Peyer's patch (tissue), 4 donors: Measurements from ENCODE around the gene FAM200B. TPM values are rescaled to one million over a fixed set of nuclear protein-coding genes. Genes with fewer than 3 reads are reported as not detected.
A peak's percentile ranks its signal among the peaks of the same experiment; 100 is the strongest.

Source experiments
- DNase-seq, 3 donors: peaks; one replicate each; pipeline ENCODE4 v3.0.0-alpha.2; 2017 to 2019
- H3K27ac ChIP-seq, 4 donors: fragments of 200-600 bp; sonication (generic); one replicate each; pipeline ENCODE4 v1.5.1; 2016 to 2019
- H3K27me3 ChIP-seq, 2 donors: fragments of 200-600 bp; sonication (generic); one replicate each; pipeline ENCODE4 v1.5.1; 2019
- H3K36me3 ChIP-seq, 3 donors: fragments of 200-600 bp; sonication (generic); one replicate each; pipeline ENCODE4 v1.5.1; 2016 to 2019
- H3K4me1 ChIP-seq, 4 donors: fragments of 200-600 bp; sonication (generic); one replicate each; pipeline ENCODE4 v1.5.1; 2016 to 2019
- H3K4me3 ChIP-seq, 4 donors: fragments of 200-600 bp; sonication (generic); 1 replicate in 3 of 4; 2 replicates in 1 of 4; pipeline ENCODE4 v1.5.1; 2016 to 2019; ENCODE audit warnings: mild to moderate bottlenecking in 1 of 4
- H3K9me3 ChIP-seq, 4 donors: fragments of 200-600 bp; sonication (generic); one replicate each; pipeline ENCODE4 v1.5.1; 2016 to 2019; ENCODE audit warnings: mild to moderate bottlenecking in 1 of 4
- CTCF ChIP-seq, 6 experiments: fragments of 450-650 bp in 4 of 6; fragments of 200-600 bp in 2 of 6; sonication (generic) in 1 of 6; IDR thresholded peaks; one replicate each; pipeline ENCODE4 v1.5.1; 2017 to 2019; ENCODE audit warnings: antibody characterized with exemption in 6 of 6, mild to moderate bottlenecking in 3 of 6, moderate library complexity in 1 of 6
- POLR2A ChIP-seq, 2 donors: fragments of 450-650 bp; IDR thresholded peaks; one replicate each; pipeline ENCODE4 v1.5.1; 2017; ENCODE audit warnings: antibody characterized with exemption in 2 of 2, mild to moderate bottlenecking in 2 of 2, moderate library complexity in 2 of 2
- total RNA-seq, 4 donors: library from RNA; depleted of rRNA; stranded (reverse); fragments of >200 nt; gene quantifications; one replicate each; pipeline ENCODE4 v1.1.0, GENCODE V29; 2016

Gene FAM200B
- total RNA-seq, 4 donors from 2014 or later, result 15.1 to 59.4 (median 33.9) TPM

GRCh38 chr4:15651676-15652075 is 30.0 kb upstream of the FAM200B start:
- Histone ChIP-seq H3K4me1 (peaks cover 4 to 42% (median 13%) of the 10 kb centered on the region in 4 donors), H3K4me3 (no peak overlapping the region), H3K27me3 (no peaks in the 10 kb centered on the region), H3K36me3 (no peaks in the 10 kb centered on the region), H3K9me3 (no peaks in the 10 kb centered on the region), H3K27ac (peak overlapping the region in 1 of 4 donors; percentile 95)
- no peak for DNase-seq
- TF ChIP-seq POLR2A (IDR thresholded peaks at IDR 0.05), result no peak
- TF ChIP-seq CTCF (IDR thresholded peaks at IDR 0.05), result no peak

- Histone ChIP-seq H3K4me1 (peaks cover 4 to 40% (median 13%) of the 10 kb centered on the region in 4 donors), H3K27ac (peak overlapping the region in 2 of 4 donors; percentile 3 to 95), H3K4me3 (peak overlapping the region in 1 of 4 donors; percentile 93), H3K36me3 (no peaks in the 10 kb centered on the region), H3K27me3 (no peaks in the 10 kb centered on the region), H3K9me3 (no peaks in the 10 kb centered on the region)
- DNase-seq, result no peak
- TF ChIP-seq POLR2A (IDR thresholded peaks at IDR 0.05), result no peak
These were observed 29.4 kb upstream of the FAM200B start for GRCh38 chr4:15652191-15652590.

- TF ChIP-seq CTCF (IDR thresholded peaks at IDR 0.05) (no peak), POLR2A (IDR thresholded peaks at IDR 0.05) (no peak)
- H3K9me3 ChIP-seq, result no peaks in the 10 kb centered on the region
- H3K4me3 ChIP-seq, result peak overlapping the region in 2 of 4 donors; percentile 93 to 97
These were observed 28.8 kb upstream of the FAM200B start for GRCh38 chr4:15652841-15653240.

GRCh38 chr4:15653420-15653819 is 28.2 kb upstream of the FAM200B start:
- peaks cover 4 to 40% (median 13%) of the 10 kb centered on the region in 4 donors for H3K4me1 ChIP-seq
- TF ChIP-seq POLR2A (IDR thresholded peaks at IDR 0.05), result no peak
- H3K4me3 ChIP-seq, result peak overlapping the region in 2 of 4 donors; percentile 93 to 97
- DNase-seq, result no peak
- H3K27ac ChIP-seq, result peak overlapping the region; percentile 91 to 99 (median 97)
- no peaks in the 10 kb centered on the region for H3K36me3 ChIP-seq
- H3K9me3 ChIP-seq, result no peaks in the 10 kb centered on the region
- no peaks in the 10 kb centered on the region for H3K27me3 ChIP-seq

More at GRCh38 chr4:15652841-15653240, 28.8 kb upstream of the FAM200B start:
- no peak for DNase-seq
- H3K36me3 ChIP-seq, result no peaks in the 10 kb centered on the region
- no peaks in the 10 kb centered on the region for H3K27me3 ChIP-seq
- H3K27ac ChIP-seq, result peak overlapping the region in 3 of 4 donors; percentile 95 to 99 (median 99)
- H3K4me1 ChIP-seq, result peaks cover 4 to 40% (median 13%) of the 10 kb centered on the region in 4 donors

- H3K27me3 ChIP-seq, result no peaks in the 10 kb centered on the region
- no peaks in the 10 kb centered on the region for H3K9me3 ChIP-seq
- peaks cover 4 to 40% (median 13%) of the 10 kb centered on the region in 4 donors for H3K4me1 ChIP-seq
- no peaks in the 10 kb centered on the region for H3K36me3 ChIP-seq
- TF ChIP-seq CTCF (IDR thresholded peaks at IDR 0.05), result no peak
- no peak for TF ChIP-seq POLR2A (IDR thresholded peaks at IDR 0.05)
- H3K4me3 ChIP-seq, result peak overlapping the region; percentile 80 to 97 (median 91)
- peak overlapping the region; percentile 91 to 99 (median 97) for H3K27ac ChIP-seq
- no peak for DNase-seq
These were observed 27.6 kb upstream of the FAM200B start for GRCh38 chr4:15653864-15654592.

GRCh38 chr4:15654593-15655222 is 26.9 kb upstream of the FAM200B start:
- Histone ChIP-seq H3K9me3 (no peaks in the 10 kb centered on the region), H3K4me1 (peaks cover 4 to 38% (median 13%) of the 10 kb centered on the region in 4 donors), H3K27me3 (no peaks in the 10 kb centered on the region), H3K27ac (peak overlapping the region; percentile 91 to 99 (median 97)), H3K4me3 (peak overlapping the region; percentile 80 to 97 (median 91)), H3K36me3 (no peaks in the 10 kb centered on the region)
- DNase-seq, result peak; percentile 58 to 76 (median 74)
- TF ChIP-seq POLR2A (IDR thresholded peaks at IDR 0.05), result peak in 1 of 2 donors; percentile 8
- no peak for TF ChIP-seq CTCF (IDR thresholded peaks at IDR 0.05)
